Left lung (tissue), 10 donors: Measurements from ENCODE around the gene RAB6A. TPM values are rescaled to one million over a fixed set of nuclear protein-coding genes. Genes with fewer than 3 reads are reported as not detected.

Experiments
- ATAC-seq: fragments of 200-7000 bp; cut with Tn5 transposase; one replicate; pipeline ENCODE4 v1.9.1; 2020; ENCODE audit warnings: moderate library complexity
- DNase-seq, 4 donors: peaks; one replicate each; pipeline ENCODE4 v3.0.0-alpha.2; 2013 to 2020
- H3K27ac ChIP-seq, 2 donors: fragments of 200-600 bp; sonication (generic) in 1 of 2; one replicate each; pipeline versions ENCODE4 v1.5.0 to v1.8.0; 2020 to 2021
- H3K27me3 ChIP-seq, 2 donors: fragments of 200-600 bp; sonication (generic) in 1 of 2; one replicate each; pipeline versions ENCODE4 v1.5.0 to v1.8.0; 2020 to 2021
- H3K36me3 ChIP-seq, 2 donors: fragments of 200-600 bp; sonication (generic) in 1 of 2; one replicate each; pipeline versions ENCODE4 v1.5.0 to v1.8.0; 2020 to 2021
- H3K4me1 ChIP-seq, 2 donors: fragments of 200-600 bp; one replicate each; pipeline ENCODE4 v1.8.0; 2021
- H3K4me3 ChIP-seq, 2 donors: fragments of 200-600 bp; sonication (generic) in 1 of 2; one replicate each; pipeline versions ENCODE4 v1.5.0 to v1.8.0; 2020 to 2021; ENCODE audit warnings: mild to moderate bottlenecking in 1 of 2
- H3K9me3 ChIP-seq, 2 donors: fragments of 200-600 bp; sonication (generic) in 1 of 2; one replicate each; pipeline versions ENCODE4 v1.5.0 to v1.8.0; 2020 to 2021
- intact Hi-C, 2 donors: fragments of 100-400 bp; cut with DNase I; formaldehyde crosslinking; loops; one replicate each; pipeline versions ENCODE4 v1.11.2 to v1.14.2; 2022
- polyA plus RNA-seq, 6 donors: library from polyadenylated mRNA; unstranded; fragments of 120-200 nt; gene quantifications; one replicate each; pipeline ENCODE4 v1.2.1, GENCODE V29; 2013; ENCODE audit not compliant: insufficient read length in 6 of 6
- total RNA-seq, 2 donors: library from RNA; stranded (reverse); fragmentation: NEBNext Ultra II Directional; extraction: Animal tissue kit (Norgen Biotek cat#: 25700); gene quantifications; one replicate each; pipeline ENCODE4 v1.2.1, GENCODE V29; 2021
- TF ChIP-seq, protein P1 (sequence below), 2 donors: fragments of 200-600 bp; sonication (generic) in 1 of 2; IDR thresholded peaks; one replicate each; pipeline versions ENCODE4 v1.5.0 to v1.8.0; 2021; ENCODE audit warnings: antibody characterized with exemption in 2 of 2
- donor health status: DM: no; HTN: yes; CAD: no.
- donor health status: DM: no; HTN: no; CAD: no.

RAB6A gene
- total and polyA plus RNA-seq, 8 donors, result 93.7 to 150 (median 110) TPM

DNA sequence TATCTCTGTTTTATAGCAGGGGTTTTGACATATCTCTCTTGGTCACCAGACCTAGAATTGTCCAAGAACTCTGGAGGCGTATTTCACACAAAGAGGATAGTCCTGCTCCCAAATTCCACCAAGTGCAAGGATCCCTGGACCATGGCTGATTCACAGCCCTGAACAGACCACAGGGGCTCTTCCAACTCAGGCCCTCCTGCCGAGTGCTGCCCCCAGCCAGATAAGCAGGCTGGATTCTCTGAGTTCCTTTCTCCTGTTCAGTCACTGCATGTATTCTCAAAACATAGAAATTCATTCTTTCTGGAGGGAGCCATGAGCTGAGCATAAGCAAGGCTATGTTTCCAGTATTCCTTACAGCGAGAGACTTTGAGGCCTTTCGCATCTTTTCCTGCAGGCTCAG, 127.9 kb downstream of the RAB6A start:
- Histone ChIP-seq H3K9me3 (no peaks in the 10 kb centered on the region), H3K27ac (no peak overlapping the region), H3K4me3 (no peak overlapping the region), H3K36me3 (no peaks in the 10 kb centered on the region), H3K4me1 (no peaks in the 10 kb centered on the region), H3K27me3 (no peaks in the 10 kb centered on the region)
- ATAC-seq (no peak), DNase-seq (no peak)
- TF ChIP-seq, protein P1, sequence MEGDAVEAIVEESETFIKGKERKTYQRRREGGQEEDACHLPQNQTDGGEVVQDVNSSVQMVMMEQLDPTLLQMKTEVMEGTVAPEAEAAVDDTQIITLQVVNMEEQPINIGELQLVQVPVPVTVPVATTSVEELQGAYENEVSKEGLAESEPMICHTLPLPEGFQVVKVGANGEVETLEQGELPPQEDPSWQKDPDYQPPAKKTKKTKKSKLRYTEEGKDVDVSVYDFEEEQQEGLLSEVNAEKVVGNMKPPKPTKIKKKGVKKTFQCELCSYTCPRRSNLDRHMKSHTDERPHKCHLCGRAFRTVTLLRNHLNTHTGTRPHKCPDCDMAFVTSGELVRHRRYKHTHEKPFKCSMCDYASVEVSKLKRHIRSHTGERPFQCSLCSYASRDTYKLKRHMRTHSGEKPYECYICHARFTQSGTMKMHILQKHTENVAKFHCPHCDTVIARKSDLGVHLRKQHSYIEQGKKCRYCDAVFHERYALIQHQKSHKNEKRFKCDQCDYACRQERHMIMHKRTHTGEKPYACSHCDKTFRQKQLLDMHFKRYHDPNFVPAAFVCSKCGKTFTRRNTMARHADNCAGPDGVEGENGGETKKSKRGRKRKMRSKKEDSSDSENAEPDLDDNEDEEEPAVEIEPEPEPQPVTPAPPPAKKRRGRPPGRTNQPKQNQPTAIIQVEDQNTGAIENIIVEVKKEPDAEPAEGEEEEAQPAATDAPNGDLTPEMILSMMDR (IDR thresholded peaks at IDR 0.05), result no peak
- intact Hi-C loops, result no loop called here

DNA sequence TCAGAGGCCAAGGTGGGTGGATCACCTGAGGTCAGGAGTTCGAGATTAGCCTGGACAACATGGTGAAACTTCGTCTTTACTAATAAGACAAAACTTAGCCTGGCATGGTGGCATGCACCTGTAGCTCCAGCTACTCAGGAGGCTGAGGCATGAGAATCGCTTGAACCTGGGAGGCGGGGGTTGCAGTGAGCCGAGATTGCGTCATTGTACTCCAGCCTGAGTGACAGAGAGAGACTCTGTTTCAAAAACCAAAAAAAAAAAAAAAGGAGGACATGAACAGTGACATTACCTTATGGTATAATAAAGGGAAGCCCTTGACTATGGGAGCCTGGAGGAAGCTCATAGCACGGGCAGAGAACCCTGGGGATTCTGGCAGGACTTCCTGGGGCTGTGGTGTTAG, 131.0 kb downstream of the RAB6A start:
- peaks cover 0 to 7% of the 10 kb centered on the region in 2 donors for H3K27me3 ChIP-seq
- intact Hi-C loops, result no loop called here
- H3K36me3 ChIP-seq, result no peaks in the 10 kb centered on the region
- TF ChIP-seq, protein P1 (IDR thresholded peaks at IDR 0.05), result no peak
- DNase-seq (no peak), ATAC-seq (no peak)
- H3K4me1 ChIP-seq, result peaks cover 4 to 12% of the 10 kb centered on the region in 2 donors
- no peak overlapping the region for H3K4me3 ChIP-seq
- no peaks in the 10 kb centered on the region for H3K9me3 ChIP-seq
- H3K27ac ChIP-seq, result no peak overlapping the region

DNA sequence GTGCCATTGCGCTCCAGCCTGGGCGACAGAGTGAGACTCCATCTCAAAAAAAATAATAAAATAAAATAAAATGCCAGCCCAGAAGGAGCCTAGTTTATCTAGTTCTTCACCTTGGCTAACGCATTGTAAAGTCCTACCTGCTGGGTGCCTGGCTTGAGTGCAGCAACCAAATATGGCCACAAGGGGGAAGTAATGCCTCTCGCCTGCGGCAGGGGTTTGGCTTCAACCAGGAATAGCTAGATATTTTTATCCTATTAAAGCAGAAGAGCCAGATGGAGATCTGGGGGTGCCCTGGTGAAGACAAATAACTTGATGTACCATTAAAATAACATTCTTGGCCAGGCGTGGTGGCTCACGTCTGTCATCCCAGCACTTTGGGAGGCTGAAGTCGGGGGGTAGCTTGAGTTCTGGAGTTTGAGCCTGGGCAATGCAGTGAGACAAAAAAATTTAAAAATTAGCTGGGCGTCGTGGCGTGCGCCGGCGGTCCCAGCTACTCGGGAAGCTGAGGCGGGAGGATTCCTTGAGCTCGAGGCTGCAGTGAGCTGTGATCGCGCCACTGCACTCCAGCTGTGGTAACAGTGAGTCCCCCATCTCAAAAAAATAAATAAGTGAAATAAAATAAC, 135.1 kb downstream of the RAB6A start:
- no peak overlapping the region for H3K4me3 ChIP-seq
- H3K27me3 ChIP-seq, result peaks cover 0 to 16% of the 10 kb centered on the region in 2 donors
- H3K27ac ChIP-seq, result no peak overlapping the region
- H3K4me1 ChIP-seq, result peaks cover 4 to 35% of the 10 kb centered on the region in 2 donors
- no peaks in the 10 kb centered on the region for H3K9me3 ChIP-seq
- intact Hi-C loops, result no loop called here
- ATAC-seq, result peak; percentile 94
- DNase-seq, result peak in 3 of 4 donors; percentile 44 to 71 (median 67)
- H3K36me3 ChIP-seq, result no peaks in the 10 kb centered on the region
- TF ChIP-seq, protein P1 (IDR thresholded peaks at IDR 0.05), result peak; percentile 93 to 96

Other genes with a start within 250 kb of the RAB6A start
- gene FAM168A, start 163.0 kb downstream of the RAB6A start, total RNA-seq, result 10 to 100 TPM; 28.2 to 35.6 TPM
- gene FAM168A, start 163.0 kb downstream of the RAB6A start, polyA plus RNA-seq, result 10 to 100 TPM; 40.2 to 43.9 (median 42.2) TPM
- 10 to 100 TPM; 16.7 to 32.2 TPM for gene PLEKHB1, start 114.5 kb downstream of the RAB6A start, total RNA-seq
- 10 to 100 TPM in 5 of 6 donors, 1 to 10 TPM in 1; 8.8 to 37.9 (median 13.8) TPM for gene PLEKHB1, start 114.5 kb downstream of the RAB6A start, polyA plus RNA-seq
- gene MRPL48, start 26.8 kb upstream of the RAB6A start, total RNA-seq, result 10 to 100 TPM; 28.9 to 29.1 TPM
- 10 to 100 TPM; 44.7 to 56.8 (median 47.8) TPM for gene MRPL48, start 26.8 kb upstream of the RAB6A start, polyA plus RNA-seq
- gene COA4, start 115.8 kb upstream of the RAB6A start, total RNA-seq, result 10 to 100 TPM; 44.0 to 66.8 TPM
- gene COA4, start 115.8 kb upstream of the RAB6A start, polyA plus RNA-seq, result 10 to 100 TPM; 48.1 to 59.5 (median 54.5) TPM
- 10 to 100 TPM; 13.0 to 17.0 TPM for gene PAAF1, start 115.9 kb upstream of the RAB6A start, total RNA-seq
- 10 to 100 TPM; 33.0 to 47.3 (median 35.4) TPM for gene PAAF1, start 115.9 kb upstream of the RAB6A start, polyA plus RNA-seq
- gene DNAJB13, start 190.0 kb upstream of the RAB6A start, total RNA-seq, result 1 to 10 TPM; 1.2 to 2.1 TPM
- 1 to 10 TPM in 4 of 6 donors, under 1 TPM in 2; 0.78 to 4.8 (median 3.7) TPM for gene DNAJB13, start 190.0 kb upstream of the RAB6A start, polyA plus RNA-seq
- 100 to 1,000 TPM in 1 of 2 donors, 10 to 100 TPM in 1; 70.0 to 142 TPM for gene UCP2, start 221.8 kb upstream of the RAB6A start, total RNA-seq
- gene UCP2, start 221.8 kb upstream of the RAB6A start, polyA plus RNA-seq, result 10 to 100 TPM; 35.3 to 55.7 (median 40.6) TPM
- 1 to 10 TPM; 1.0 to 2.7 TPM for gene UCP3, start 248.0 kb upstream of the RAB6A start, total RNA-seq
- 1 to 10 TPM; 3.0 to 5.2 (median 4.1) TPM for gene UCP3, start 248.0 kb upstream of the RAB6A start, polyA plus RNA-seq